ENCODE measurements around the gene PDE1A. TPM values are rescaled to one million over a fixed set of nuclear protein-coding genes. Genes with fewer than 3 reads are reported as not detected.

Gene PDE1A
- total RNA-seq, 1 experiment from 2014 or later: not detected

- TF ChIP-seq CTCF (IDR thresholded peaks at IDR 0.05; ENCODE audit: insufficient read depth in 1 of 2, low read depth in 1 of 2, low read length in 1 of 2, severe bottlenecking in 1 of 2, unreplicated experiment in 1 of 2): no peak
- Histone ChIP-seq H3K4me1 (no peaks in the 10 kb centered on the region), H3K27me3 (replicated peaks; ENCODE audit: control insufficient read depth, insufficient read depth, low read length) (no peaks in the 10 kb centered on the region), H3K36me3 (ENCODE audit: control insufficient read depth, insufficient read depth, low read length) (no peaks in the 10 kb centered on the region), H3K4me3 (ENCODE audit: low read depth, low read length) (no peak overlapping the region), H3K9me3 (no peaks in the 10 kb centered on the region)
- intact Hi-C loops (cut with micrococcal nuclease; ENCODE audit: unreplicated experiment): no loop called here
- CTCF ChIA-PET: interaction anchor here (0.6 kb wide), 1 partner anchor 458 kb away, joined by 4 read pairs; no protein-coding TSS in a partner anchor
- no TSS peak for BruUV-seq (replicated peaks)
- Mint-ChIP-seq H3K4me1 (ENCODE audit: low read depth, unreplicated experiment) (no peaks in the 10 kb centered on the region), H3K36me3 (ENCODE audit: insufficient read depth, unreplicated experiment) (no peaks in the 10 kb centered on the region), H3K4me3 (ENCODE audit: unreplicated experiment) (no peak overlapping the region), H3K9me3 (ENCODE audit: unreplicated experiment) (no peaks in the 10 kb centered on the region), H3K27me3 (ENCODE audit: insufficient read depth, unreplicated experiment) (peaks cover 2% of the 10 kb centered on the region), H3K27ac (ENCODE audit: unreplicated experiment) (no peak overlapping the region)
- DNase-seq: no peak
- POLR2A ChIA-PET: no interaction called here
These were observed 235.8 kb downstream of the PDE1A start for GRCh38 chr2:182191061-182191460.

GRCh38 chr2:182187130-182187529 lies 239.7 kb downstream of the PDE1A start:
- H3K4me3 Mint-ChIP-seq (ENCODE audit: unreplicated experiment): no peak overlapping the region
- Histone ChIP-seq H3K36me3 (ENCODE audit: control insufficient read depth, insufficient read depth, low read length) (no peaks in the 10 kb centered on the region), H3K27me3 (replicated peaks; ENCODE audit: control insufficient read depth, insufficient read depth, low read length) (no peaks in the 10 kb centered on the region), H3K4me1 (no peaks in the 10 kb centered on the region), H3K9me3 (peaks cover 9% of the 10 kb centered on the region; the same call in 1 of the 2 replicates), H3K4me3 (ENCODE audit: low read depth, low read length) (no peak overlapping the region)
- ChIA-PET POLR2A (no interaction called here), CTCF (no interaction called here)
- DNase-seq: no peak
- no peak overlapping the region for H3K27ac Mint-ChIP-seq (ENCODE audit: unreplicated experiment)
- H3K27me3 Mint-ChIP-seq (ENCODE audit: insufficient read depth, unreplicated experiment): no peaks in the 10 kb centered on the region
- intact Hi-C loops (cut with micrococcal nuclease; ENCODE audit: unreplicated experiment): loop anchor here (10.0 kb wide), 1 partner anchor 798 kb away; no protein-coding TSS in a partner anchor
- H3K4me1 Mint-ChIP-seq (ENCODE audit: low read depth, unreplicated experiment): no peaks in the 10 kb centered on the region
- TF ChIP-seq CTCF (IDR thresholded peaks at IDR 0.05; ENCODE audit: insufficient read depth in 1 of 2, low read depth in 1 of 2, low read length in 1 of 2, severe bottlenecking in 1 of 2, unreplicated experiment in 1 of 2): no peak
- H3K9me3 Mint-ChIP-seq (ENCODE audit: unreplicated experiment): peaks cover 11% of the 10 kb centered on the region
- no peaks in the 10 kb centered on the region for H3K36me3 Mint-ChIP-seq (ENCODE audit: insufficient read depth, unreplicated experiment)
- no TSS peak for BruUV-seq (replicated peaks)

- BruUV-seq (replicated peaks): no TSS peak
- intact Hi-C loops (cut with micrococcal nuclease; ENCODE audit: unreplicated experiment): loop anchor here (1.0 to 10.0 kb wide), 4 partner anchors 464 to 799 kb away; no protein-coding TSS in a partner anchor
- Mint-ChIP-seq H3K4me3 (ENCODE audit: unreplicated experiment) (no peak overlapping the region), H3K9me3 (ENCODE audit: unreplicated experiment) (peaks cover 11% of the 10 kb centered on the region), H3K27me3 (ENCODE audit: insufficient read depth, unreplicated experiment) (no peaks in the 10 kb centered on the region), H3K4me1 (ENCODE audit: low read depth, unreplicated experiment) (no peaks in the 10 kb centered on the region), H3K27ac (ENCODE audit: unreplicated experiment) (no peak overlapping the region), H3K36me3 (ENCODE audit: insufficient read depth, unreplicated experiment) (no peaks in the 10 kb centered on the region)
- Histone ChIP-seq H3K27me3 (replicated peaks; ENCODE audit: control insufficient read depth, insufficient read depth, low read length) (no peaks in the 10 kb centered on the region), H3K9me3 (peaks cover 9% of the 10 kb centered on the region; the same call in 1 of the 2 replicates), H3K4me3 (ENCODE audit: low read depth, low read length) (no peak overlapping the region), H3K4me1 (no peaks in the 10 kb centered on the region), H3K36me3 (ENCODE audit: control insufficient read depth, insufficient read depth, low read length) (no peaks in the 10 kb centered on the region)
- ChIA-PET CTCF (interaction anchor here (0.6 to 0.9 kb wide), 3 partner anchors 9 to 466 kb away, joined by 3 read pairs; no protein-coding TSS in a partner anchor), POLR2A (no interaction called here)
- peak; percentile 46 to 68 for TF ChIP-seq CTCF (IDR thresholded peaks at IDR 0.05; ENCODE audit: insufficient read depth in 1 of 2, low read depth in 1 of 2, low read length in 1 of 2, severe bottlenecking in 1 of 2, unreplicated experiment in 1 of 2)
- DNase-seq: peak in 1 of 2 experiments; percentile 52
These were observed 240.6 kb downstream of the PDE1A start for GRCh38 chr2:182186132-182186735.
